Thymus (tissue), 14 donors: ENCODE measurements around the gene ZBTB2. TPM values are rescaled to one million over a fixed set of nuclear protein-coding genes. Genes with fewer than 3 reads are reported as not detected.
A peak's percentile ranks its signal among the peaks of the same experiment; 100 is the strongest.

Experiments used
- DNase-seq, 9 donors: peaks; one replicate each; pipeline ENCODE4 v3.0.0-alpha.2; 2013; ENCODE audit warnings: low spot score in 9 of 9, low read depth in 6 of 9, missing footprints in 1 of 9
- H3K27ac ChIP-seq, 2 donors: one replicate each; pipeline ENCODE4 v1.5.1; 2013; ENCODE audit warnings: control low read depth in 1 of 2, low read depth in 1 of 2, low read length in 1 of 2, mild to moderate bottlenecking in 1 of 2, moderate library complexity in 1 of 2
- H3K27me3 ChIP-seq, 2 donors: one replicate each; pipeline ENCODE4 v1.5.1; 2013; ENCODE audit warnings: low read length in 1 of 2; ENCODE audit not compliant: control insufficient read depth in 2 of 2, insufficient read depth in 1 of 2
- H3K36me3 ChIP-seq, 2 donors: one replicate each; pipeline ENCODE4 v1.5.1; 2013; ENCODE audit warnings: low read length in 1 of 2, mild to moderate bottlenecking in 1 of 2, moderate library complexity in 1 of 2; ENCODE audit not compliant: control insufficient read depth in 2 of 2, insufficient read depth in 2 of 2
- H3K4me1 ChIP-seq, 2 donors: one replicate each; pipeline ENCODE4 v1.5.1; 2013; ENCODE audit warnings: low read length in 2 of 2; ENCODE audit not compliant: control insufficient read depth in 2 of 2, insufficient read depth in 2 of 2
- H3K4me3 ChIP-seq, 2 donors: one replicate each; pipeline ENCODE4 v1.5.1; 2013; ENCODE audit warnings: low read length in 2 of 2, control low read depth in 1 of 2, mild to moderate bottlenecking in 1 of 2
- H3K9me3 ChIP-seq, 2 donors: one replicate each; pipeline ENCODE4 v1.5.1; 2013; ENCODE audit warnings: low read length in 1 of 2, mild to moderate bottlenecking in 1 of 2; ENCODE audit not compliant: control insufficient read depth in 2 of 2, insufficient read depth in 1 of 2
- WGBS: extraction: QIAGEN DNeasy Blood & Tissue Kit; methylation state at CpG from one replicate; pipeline ENCODE4 v1.1.7; 2013; 5-methylcytosine and 5-hydroxymethylcytosine counted together
- long read RNA-seq, 10 donors: transcript quantifications; one replicate each; lab custom pipeline, GENCODE V29; 2026
- polyA plus RNA-seq: library from polyadenylated mRNA; stranded (reverse); fragments of 200-250 nt; gene quantifications from one replicate; pipeline ENCODE4 v1.2.3, GENCODE V29; 2013
- total RNA-seq: library from RNA; stranded (reverse); fragments of 120-200 nt; gene quantifications from one replicate; pipeline ENCODE4 v1.2.4, GENCODE V29; 2013
- donor health status: healthy.

ZBTB2 gene, protein sequence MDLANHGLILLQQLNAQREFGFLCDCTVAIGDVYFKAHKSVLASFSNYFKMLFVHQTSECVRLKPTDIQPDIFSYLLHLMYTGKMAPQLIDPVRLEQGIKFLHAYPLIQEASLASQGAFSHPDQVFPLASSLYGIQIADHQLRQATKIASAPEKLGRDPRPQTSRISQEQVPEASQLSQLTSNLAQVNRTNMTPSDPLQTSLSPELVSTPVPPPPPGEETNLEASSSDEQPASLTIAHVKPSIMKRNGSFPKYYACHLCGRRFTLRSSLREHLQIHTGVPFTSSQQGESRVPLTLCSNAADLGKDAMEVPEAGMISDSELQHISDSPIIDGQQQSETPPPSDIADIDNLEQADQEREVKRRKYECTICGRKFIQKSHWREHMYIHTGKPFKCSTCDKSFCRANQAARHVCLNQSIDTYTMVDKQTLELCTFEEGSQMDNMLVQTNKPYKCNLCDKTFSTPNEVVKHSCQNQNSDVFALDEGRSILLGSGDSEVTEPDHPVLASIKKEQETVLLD
- total RNA-seq (22.1 TPM), polyA plus RNA-seq (22.8 TPM)
- long read RNA-seq, donor 1, partial matches to known transcripts, result 0 of 1 reads
- long read RNA-seq, donor 1, other reads (novel, unspliced or antisense), result 0 of 1 reads
- long read RNA-seq, donor 2, result 0 reads
- long read RNA-seq, donor 3, transcript ZBTB2-201 (3 exons, 3,090 nt), result major isoform, 9 of 9 reads
- long read RNA-seq, donor 3, partial matches to known transcripts, result 0 of 9 reads
- long read RNA-seq, donor 3, other reads (novel, unspliced or antisense), result 0 of 9 reads
- long read RNA-seq, donor 4, partial matches to known transcripts, result 0 of 2 reads
- long read RNA-seq, donor 4, other reads (novel, unspliced or antisense), result 0 of 2 reads
- long read RNA-seq, donor 5, transcript ZBTB2-201 (3 exons, 3,090 nt), result major isoform, 6 of 6 reads
- long read RNA-seq, donor 5, partial matches to known transcripts, result 0 of 6 reads
- long read RNA-seq, donor 5, other reads (novel, unspliced or antisense), result 0 of 6 reads
- long read RNA-seq, donor 6, transcript ZBTB2-201 (3 exons, 3,090 nt), result major isoform, 6 of 6 reads
- long read RNA-seq, donor 6, partial matches to known transcripts, result 0 of 6 reads
- long read RNA-seq, donor 6, other reads (novel, unspliced or antisense), result 0 of 6 reads
- long read RNA-seq, donor 7, transcript ZBTB2-201 (3 exons, 3,090 nt), result major isoform, 10 of 10 reads
- long read RNA-seq, donor 7, partial matches to known transcripts, result 0 of 10 reads
- long read RNA-seq, donor 7, other reads (novel, unspliced or antisense), result 0 of 10 reads
- long read RNA-seq, donor 8, partial matches to known transcripts, result 8 of 9 reads
- long read RNA-seq, donor 8, other reads (novel, unspliced or antisense), result 0 of 9 reads
- long read RNA-seq, donor 9, partial matches to known transcripts, result 0 of 3 reads
- long read RNA-seq, donor 9, other reads (novel, unspliced or antisense), result 0 of 3 reads
- long read RNA-seq, donor 10, transcript ZBTB2-201 (3 exons, 3,090 nt), result major isoform, 8 of 8 reads
- long read RNA-seq, donor 10, partial matches to known transcripts, result 0 of 8 reads
- long read RNA-seq, donor 10, other reads (novel, unspliced or antisense), result 0 of 8 reads

- DNase-seq, result peak; percentile 40 to 80 (median 61)
- H3K9me3 ChIP-seq, result no peaks in the 10 kb centered on the region
- H3K4me1 ChIP-seq, result peaks cover 21 to 34% of the 10 kb centered on the region in 2 donors
- WGBS, result under 1% methylated on average over 57 of the region's 57 CpGs
- H3K4me3 ChIP-seq, result peak within 1 kb of the TSS; percentile 66 to 99
- peaks cover 0 to 25% of the 10 kb centered on the region in 2 donors for H3K36me3 ChIP-seq
- peak within 1 kb of the TSS; percentile 99 to 100 for H3K27ac ChIP-seq
- no peaks in the 10 kb centered on the region for H3K27me3 ChIP-seq
These were observed at the start of gene ZBTB2 for GRCh38 chr6:151391471-151392413. TSS of gene ZBTB2 (minus strand) at chr6:151391559. CDS start at chr6:151373637, 17,922 bp downstream.

DNA sequence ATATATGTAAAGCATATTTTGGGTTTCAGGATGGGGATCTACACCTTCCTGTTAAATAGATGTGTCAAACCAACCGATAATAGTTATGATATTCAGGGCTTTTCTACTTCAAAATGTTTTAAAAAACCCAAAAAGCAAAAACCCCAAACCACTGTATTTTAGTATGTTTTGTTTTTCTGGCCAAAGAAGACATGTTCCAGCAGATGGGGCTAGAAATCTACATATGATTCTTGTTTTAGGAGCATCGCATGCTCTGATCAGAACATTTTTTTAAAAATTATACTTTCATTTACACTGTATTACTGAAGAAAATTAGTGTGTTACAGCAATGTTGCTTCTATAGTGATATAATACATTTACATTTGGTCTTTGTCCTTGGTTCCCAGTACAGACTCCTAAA lies 49.6 kb upstream of the ZBTB2 start:
- H3K27me3 ChIP-seq, result no peaks in the 10 kb centered on the region
- no peak overlapping the region for H3K27ac ChIP-seq
- H3K4me3 ChIP-seq, result no peak overlapping the region
- no peaks in the 10 kb centered on the region for H3K4me1 ChIP-seq
- H3K9me3 ChIP-seq, result no peaks in the 10 kb centered on the region
- DNase-seq, result peak in 4 of 9 donors; percentile 4 to 47 (median 18)
- peaks cover 11 to 13% of the 10 kb centered on the region in 2 donors for H3K36me3 ChIP-seq
- WGBS, result 74% methylated on average over 2 of the region's 2 CpGs

GRCh38 chr6:151440498-151440897 lies 49.1 kb upstream of the ZBTB2 start:
- WGBS, result 4% methylated on average over 1 of the region's 1 CpG
- H3K27me3 ChIP-seq, result no peaks in the 10 kb centered on the region
- H3K36me3 ChIP-seq, result peaks cover 11 to 13% of the 10 kb centered on the region in 2 donors
- no peak overlapping the region for H3K4me3 ChIP-seq
- H3K4me1 ChIP-seq, result no peaks in the 10 kb centered on the region
- DNase-seq, result peak in 1 of 9 donors; percentile 10
- no peak overlapping the region for H3K27ac ChIP-seq
- H3K9me3 ChIP-seq, result no peaks in the 10 kb centered on the region

DNA sequence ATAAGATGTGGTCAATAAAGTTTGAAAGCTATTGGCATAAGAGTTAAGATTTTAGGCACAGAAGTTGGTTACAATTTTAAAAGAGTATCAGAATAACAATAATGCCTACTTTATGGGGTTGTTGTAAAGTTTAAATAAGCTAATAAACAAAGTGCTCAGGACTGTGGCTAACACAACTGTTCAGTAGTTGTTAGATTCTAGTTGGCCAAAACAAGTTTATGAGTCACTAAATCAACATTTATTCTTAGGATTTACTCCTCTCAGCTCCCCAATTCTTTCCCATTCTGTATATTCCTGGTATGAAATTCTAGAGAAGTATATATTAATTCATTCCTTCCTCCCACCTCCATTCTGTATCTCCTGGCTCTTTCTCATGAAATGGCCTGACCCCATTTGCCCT lies 46.0 kb upstream of the ZBTB2 start:
- DNase-seq, result no peak
- Histone ChIP-seq H3K9me3 (no peaks in the 10 kb centered on the region), H3K36me3 (peaks cover 3 to 7% of the 10 kb centered on the region in 2 donors), H3K27ac (no peak overlapping the region), H3K27me3 (no peaks in the 10 kb centered on the region), H3K4me3 (no peak overlapping the region), H3K4me1 (no peaks in the 10 kb centered on the region)

- Histone ChIP-seq H3K4me1 (no peaks in the 10 kb centered on the region), H3K27me3 (no peaks in the 10 kb centered on the region), H3K36me3 (peaks cover 5 to 6% of the 10 kb centered on the region in 2 donors), H3K4me3 (no peak overlapping the region), H3K9me3 (no peaks in the 10 kb centered on the region), H3K27ac (no peak overlapping the region)
- no peak for DNase-seq
These were observed 45.4 kb upstream of the ZBTB2 start for GRCh38 chr6:151436802-151437201.

- WGBS, result 91% methylated on average over 3 of the region's 3 CpGs
- Histone ChIP-seq H3K27me3 (no peaks in the 10 kb centered on the region), H3K4me3 (no peak overlapping the region), H3K27ac (peak overlapping the region in 1 of 2 donors; percentile 31), H3K4me1 (no peaks in the 10 kb centered on the region), H3K9me3 (no peaks in the 10 kb centered on the region), H3K36me3 (peaks cover 7 to 8% of the 10 kb centered on the region in 2 donors)
- DNase-seq, result no peak
These were observed 44.9 kb upstream of the ZBTB2 start for GRCh38 chr6:151436300-151436699.

- Histone ChIP-seq H3K4me1 (no peaks in the 10 kb centered on the region), H3K4me3 (no peak overlapping the region), H3K36me3 (peaks cover 13 to 19% of the 10 kb centered on the region in 2 donors), H3K27ac (no peak overlapping the region), H3K27me3 (no peaks in the 10 kb centered on the region), H3K9me3 (no peaks in the 10 kb centered on the region)
- WGBS, result 65% methylated on average over 2 of the region's 2 CpGs
- DNase-seq, result no peak
These were observed 43.0 kb upstream of the ZBTB2 start for GRCh38 chr6:151434369-151434768.
